ENCODE results near the gene EEF1AKMT2.

DNA sequence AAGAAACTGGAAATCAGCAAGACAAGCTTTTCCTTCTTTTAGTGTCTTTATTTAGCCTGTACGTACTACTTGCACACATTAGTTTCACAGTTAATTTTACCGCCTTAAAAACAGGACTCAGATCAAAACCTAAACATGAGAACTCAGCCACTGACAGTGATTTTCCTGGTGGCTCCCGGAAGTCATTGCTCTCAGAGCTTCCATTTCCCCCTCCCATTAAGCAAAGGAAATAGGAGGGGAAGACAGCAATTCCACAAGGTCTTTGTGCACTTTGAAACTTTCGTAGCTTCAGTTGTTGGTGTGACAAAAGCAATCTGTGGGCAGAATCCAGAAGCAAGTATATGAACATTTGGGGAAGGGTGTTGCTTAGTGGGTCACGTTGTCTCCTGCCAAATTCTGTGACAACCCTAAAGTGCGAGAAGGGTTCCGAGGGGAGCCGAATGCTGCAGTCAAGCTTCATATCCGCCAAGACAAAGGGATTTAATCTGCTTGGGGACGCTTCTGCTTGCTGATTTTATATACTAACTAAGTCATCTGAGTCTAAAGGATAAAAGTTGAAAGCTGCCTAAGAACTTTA is 77.9 kb downstream of the EEF1AKMT2 start:
- TF ChIP-seq, protein P1, sequence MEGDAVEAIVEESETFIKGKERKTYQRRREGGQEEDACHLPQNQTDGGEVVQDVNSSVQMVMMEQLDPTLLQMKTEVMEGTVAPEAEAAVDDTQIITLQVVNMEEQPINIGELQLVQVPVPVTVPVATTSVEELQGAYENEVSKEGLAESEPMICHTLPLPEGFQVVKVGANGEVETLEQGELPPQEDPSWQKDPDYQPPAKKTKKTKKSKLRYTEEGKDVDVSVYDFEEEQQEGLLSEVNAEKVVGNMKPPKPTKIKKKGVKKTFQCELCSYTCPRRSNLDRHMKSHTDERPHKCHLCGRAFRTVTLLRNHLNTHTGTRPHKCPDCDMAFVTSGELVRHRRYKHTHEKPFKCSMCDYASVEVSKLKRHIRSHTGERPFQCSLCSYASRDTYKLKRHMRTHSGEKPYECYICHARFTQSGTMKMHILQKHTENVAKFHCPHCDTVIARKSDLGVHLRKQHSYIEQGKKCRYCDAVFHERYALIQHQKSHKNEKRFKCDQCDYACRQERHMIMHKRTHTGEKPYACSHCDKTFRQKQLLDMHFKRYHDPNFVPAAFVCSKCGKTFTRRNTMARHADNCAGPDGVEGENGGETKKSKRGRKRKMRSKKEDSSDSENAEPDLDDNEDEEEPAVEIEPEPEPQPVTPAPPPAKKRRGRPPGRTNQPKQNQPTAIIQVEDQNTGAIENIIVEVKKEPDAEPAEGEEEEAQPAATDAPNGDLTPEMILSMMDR (IDR thresholded peaks at IDR 0.05): no peak
- TF ChIP-seq POLR2A (IDR thresholded peaks at IDR 0.05): no peak
